Measurements from ENCODE around the gene VDAC1. TPM values are rescaled to one million over a fixed set of nuclear protein-coding genes. Genes with fewer than 3 reads are reported as not detected.
A peak's percentile ranks its signal among the peaks of the same experiment; 100 is the strongest.

Gene VDAC1
- total RNA-seq, 1 donor from 2014 or later: 224 TPM

DNA sequence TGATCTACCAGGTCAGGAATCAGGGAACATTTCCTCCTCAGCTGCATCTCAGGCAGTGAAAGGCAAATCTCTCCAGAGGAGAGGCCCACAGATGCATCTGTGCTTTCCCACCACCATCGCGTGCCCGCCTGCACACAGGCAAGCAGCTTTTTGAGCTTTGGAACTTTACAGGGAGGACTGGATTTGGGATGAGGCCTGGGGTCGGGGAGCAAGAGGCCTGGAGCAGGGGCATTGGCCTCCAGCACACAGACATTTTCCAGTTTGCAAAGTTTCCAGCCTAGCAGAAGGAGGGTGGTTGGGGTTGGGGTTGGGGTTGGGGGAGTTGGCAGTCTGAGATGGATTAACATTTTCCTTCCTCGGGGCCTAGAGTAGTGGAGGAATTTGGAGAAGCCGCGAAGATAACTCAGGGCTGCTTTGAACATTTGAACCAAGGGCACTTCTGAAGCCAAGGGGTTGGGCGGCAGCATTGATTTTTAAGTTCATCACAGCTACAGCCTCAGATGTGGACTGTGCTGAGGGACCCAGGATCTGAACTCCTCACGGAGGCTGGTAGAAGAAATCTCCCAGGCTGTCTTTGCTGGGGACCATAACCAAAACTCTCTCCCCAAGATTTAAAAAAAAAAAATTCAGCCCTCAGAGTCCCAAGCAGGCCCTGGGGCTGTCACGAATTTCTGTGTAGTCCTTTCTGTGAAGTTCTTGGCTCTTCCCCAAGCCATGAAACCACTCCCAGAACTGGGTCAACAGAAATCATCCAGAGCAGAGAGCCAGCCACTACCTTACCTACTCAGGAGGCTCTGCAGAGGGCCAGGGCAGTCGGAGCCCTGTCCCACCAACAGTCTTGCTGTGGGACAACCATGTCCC, 61.9 kb downstream of the VDAC1 start:
- H3K27ac Mint-ChIP-seq: no peak overlapping the region

DNA sequence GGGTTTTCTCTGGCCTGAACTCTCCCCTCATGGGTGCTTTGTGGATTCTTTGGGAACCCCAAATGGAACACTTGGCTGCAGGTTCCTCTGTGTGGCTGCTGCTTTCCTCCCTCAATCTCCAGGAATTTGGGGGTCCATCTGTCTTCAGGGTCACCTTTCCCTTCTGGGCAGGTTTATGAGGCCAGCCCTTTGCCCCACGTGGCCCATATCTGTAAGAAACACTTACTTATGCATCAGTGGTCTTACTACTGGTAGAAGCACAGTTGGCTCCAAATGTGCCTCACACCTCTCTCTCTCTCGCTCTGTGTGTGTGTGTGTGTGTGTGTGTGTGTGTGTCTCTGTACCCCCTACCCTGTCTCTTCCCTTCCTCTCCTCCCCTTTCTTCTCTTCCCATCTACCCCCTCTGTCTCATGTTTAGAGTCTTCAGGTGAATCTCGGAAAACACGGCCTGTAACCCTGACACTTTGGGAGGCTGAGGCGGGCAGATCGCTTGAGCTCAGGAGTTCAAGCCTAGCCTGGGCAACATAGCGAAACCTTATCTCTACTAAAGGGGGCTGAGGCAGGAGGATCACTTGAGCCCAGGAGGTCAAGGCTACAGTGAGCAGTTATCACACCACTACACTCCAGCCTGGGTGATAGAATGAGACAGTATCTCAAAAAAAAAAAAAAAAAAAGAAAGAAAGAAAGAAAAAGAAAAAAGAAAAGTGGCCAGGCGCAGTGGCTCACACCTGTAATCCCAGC, 63.1 kb downstream of the VDAC1 start:
- Histone ChIP-seq H3K79me2 (ENCODE audit: low read depth) (no peaks in the 10 kb centered on the region), H3F3A (ENCODE audit: low read depth) (no peaks in the 10 kb centered on the region), H2AFZ (replicated peaks) (no peak overlapping the region), H3K9me3 (ENCODE audit: low read depth) (no peaks in the 10 kb centered on the region), H3K4me2 (no peak overlapping the region), H3K27me3 (no peaks in the 10 kb centered on the region), H4K20me1 (ENCODE audit: low read depth) (no peaks in the 10 kb centered on the region), H3K36me3 (no peaks in the 10 kb centered on the region), H3K4me3 (no peak overlapping the region), H3K9ac (no peak overlapping the region), H3K4me1 (peaks cover 6% of the 10 kb centered on the region), H3K27ac (no peak overlapping the region)
- peaks cover 4% of the 10 kb centered on the region for H3K27me3 Mint-ChIP-seq (ENCODE audit: insufficient read depth, low read depth)
- H3K9me3 Mint-ChIP-seq: no peaks in the 10 kb centered on the region
- no peak for TF ChIP-seq EZH2phosphoT487 (IDR thresholded peaks at IDR 0.05)
- TF ChIP-seq EZH2 (IDR thresholded peaks at IDR 0.05): no peak
- TF ChIP-seq, protein P1, sequence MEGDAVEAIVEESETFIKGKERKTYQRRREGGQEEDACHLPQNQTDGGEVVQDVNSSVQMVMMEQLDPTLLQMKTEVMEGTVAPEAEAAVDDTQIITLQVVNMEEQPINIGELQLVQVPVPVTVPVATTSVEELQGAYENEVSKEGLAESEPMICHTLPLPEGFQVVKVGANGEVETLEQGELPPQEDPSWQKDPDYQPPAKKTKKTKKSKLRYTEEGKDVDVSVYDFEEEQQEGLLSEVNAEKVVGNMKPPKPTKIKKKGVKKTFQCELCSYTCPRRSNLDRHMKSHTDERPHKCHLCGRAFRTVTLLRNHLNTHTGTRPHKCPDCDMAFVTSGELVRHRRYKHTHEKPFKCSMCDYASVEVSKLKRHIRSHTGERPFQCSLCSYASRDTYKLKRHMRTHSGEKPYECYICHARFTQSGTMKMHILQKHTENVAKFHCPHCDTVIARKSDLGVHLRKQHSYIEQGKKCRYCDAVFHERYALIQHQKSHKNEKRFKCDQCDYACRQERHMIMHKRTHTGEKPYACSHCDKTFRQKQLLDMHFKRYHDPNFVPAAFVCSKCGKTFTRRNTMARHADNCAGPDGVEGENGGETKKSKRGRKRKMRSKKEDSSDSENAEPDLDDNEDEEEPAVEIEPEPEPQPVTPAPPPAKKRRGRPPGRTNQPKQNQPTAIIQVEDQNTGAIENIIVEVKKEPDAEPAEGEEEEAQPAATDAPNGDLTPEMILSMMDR (IDR thresholded peaks at IDR 0.05): no peak
- no peak overlapping the region for H3K4me3 Mint-ChIP-seq
- peak overlapping the region; percentile 19 for H3K27ac Mint-ChIP-seq
- H3K4me1 Mint-ChIP-seq: no peaks in the 10 kb centered on the region
- DNase-seq (ENCODE audit: low spot score): no peak
- H3K36me3 Mint-ChIP-seq: no peaks in the 10 kb centered on the region

More for the DNA sequence above, 61.9 kb downstream of the VDAC1 start:
- Histone ChIP-seq H3K27me3 (no peaks in the 10 kb centered on the region), H3F3A (ENCODE audit: low read depth) (no peaks in the 10 kb centered on the region), H4K20me1 (ENCODE audit: low read depth) (no peaks in the 10 kb centered on the region), H3K4me3 (no peak overlapping the region), H3K4me2 (no peak overlapping the region), H3K27ac (no peak overlapping the region), H2AFZ (replicated peaks) (no peak overlapping the region), H3K9me3 (ENCODE audit: low read depth) (no peaks in the 10 kb centered on the region), H3K9ac (no peak overlapping the region), H3K79me2 (ENCODE audit: low read depth) (no peaks in the 10 kb centered on the region), H3K4me1 (peaks cover 6% of the 10 kb centered on the region), H3K36me3 (no peaks in the 10 kb centered on the region)
- H3K27me3 Mint-ChIP-seq (ENCODE audit: insufficient read depth, low read depth): peaks cover 4% of the 10 kb centered on the region
- H3K36me3 Mint-ChIP-seq: no peaks in the 10 kb centered on the region
- H3K4me3 Mint-ChIP-seq: no peak overlapping the region
- DNase-seq (ENCODE audit: low spot score): no peak
- H3K9me3 Mint-ChIP-seq: no peaks in the 10 kb centered on the region
- TF ChIP-seq EZH2 (IDR thresholded peaks at IDR 0.05) (no peak), EZH2phosphoT487 (IDR thresholded peaks at IDR 0.05) (no peak)
- TF ChIP-seq, protein P1 (IDR thresholded peaks at IDR 0.05): no peak
- no peaks in the 10 kb centered on the region for H3K4me1 Mint-ChIP-seq

DNA sequence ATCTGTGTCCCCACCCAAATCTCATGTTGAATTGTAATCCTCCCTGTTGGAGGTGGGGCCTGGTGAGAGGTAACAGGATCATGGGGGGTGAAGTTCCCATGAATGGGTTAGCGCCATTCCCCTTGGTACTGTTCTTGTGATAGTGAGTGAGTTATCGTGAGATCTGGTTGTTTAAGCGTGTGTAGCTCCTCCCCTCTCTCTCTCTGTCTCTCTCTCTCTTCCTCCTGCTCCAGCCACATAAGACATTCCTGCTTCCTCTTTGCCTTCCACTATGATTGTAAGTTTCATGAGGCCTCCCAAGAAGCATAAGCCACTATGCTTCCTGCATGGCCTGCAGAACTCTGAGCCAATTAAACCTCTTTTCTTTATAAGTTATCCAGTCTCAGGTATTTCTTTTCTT, 65.1 kb downstream of the VDAC1 start:
- no peak for DNase-seq (ENCODE audit: low spot score)
- H3K4me1 Mint-ChIP-seq: no peaks in the 10 kb centered on the region
- no peaks in the 10 kb centered on the region for H3K36me3 Mint-ChIP-seq
- H3K4me3 ChIP-seq: no peak overlapping the region
- H3K27me3 Mint-ChIP-seq (ENCODE audit: insufficient read depth, low read depth): no peaks in the 10 kb centered on the region
- peaks cover 6% of the 10 kb centered on the region for H3K4me1 ChIP-seq
- H3K36me3 ChIP-seq: no peaks in the 10 kb centered on the region
- no peak overlapping the region for H3K27ac Mint-ChIP-seq
- H3K4me2 ChIP-seq: no peak overlapping the region
- no peaks in the 10 kb centered on the region for H3K27me3 ChIP-seq
- H2AFZ ChIP-seq (replicated peaks): no peak overlapping the region
- no peaks in the 10 kb centered on the region for H3K9me3 ChIP-seq (ENCODE audit: low read depth)
- no peaks in the 10 kb centered on the region for H3K9me3 Mint-ChIP-seq
- no peak overlapping the region for H3K4me3 Mint-ChIP-seq
- H3K9ac ChIP-seq: no peak overlapping the region
- H3F3A ChIP-seq (ENCODE audit: low read depth): no peaks in the 10 kb centered on the region
- no peaks in the 10 kb centered on the region for H4K20me1 ChIP-seq (ENCODE audit: low read depth)
- H3K79me2 ChIP-seq (ENCODE audit: low read depth): no peaks in the 10 kb centered on the region
- TF ChIP-seq EZH2phosphoT487 (IDR thresholded peaks at IDR 0.05): no peak
- TF ChIP-seq EZH2 (IDR thresholded peaks at IDR 0.05): no peak
- TF ChIP-seq, protein P1 (IDR thresholded peaks at IDR 0.05): no peak
- no peak overlapping the region for H3K27ac ChIP-seq
